HEK293 (cell line): ENCODE results near the gene CD47.

ENCODE experiments used
- CTCF ChIA-PET: fragments of 350-600 bp; formaldehyde crosslinking; extraction: SDS; loops from one replicate; lab custom pipeline; 2021; ENCODE audit warnings: antibody characterized with exemption; lab: Yijun Ruan, JAX
- POLR2A ChIA-PET: fragments of 300-600 bp; formaldehyde crosslinking; extraction: SDS; loops from one replicate; lab custom pipeline; 2020; ENCODE audit warnings: antibody characterized with exemption, inconsistent platforms; lab: Yijun Ruan, JAX
- H3K27ac ChIP-seq: fragments of 200-500 bp; sonication (Bioruptor generic); 2 replicates; pipeline ENCODE4 v1.5.1; 2014; ENCODE audit warnings: low read depth, low read length, control low read depth, inconsistent platforms; ENCODE audit errors: extremely low read depth
- H3K36me3 ChIP-seq, 2 experiments: fragments of 200-500 bp in 1 of 2; sonication (Bioruptor generic) in 1 of 2; 1 replicate in 1 of 2; 2 replicates in 1 of 2; pipeline ENCODE4 v1.5.1; 2014 to 2017; ENCODE audit warnings: inconsistent platforms in 2 of 2, low read length in 2 of 2; ENCODE audit not compliant: control insufficient read depth in 2 of 2, insufficient read depth in 1 of 2
- H3K4me1 ChIP-seq: fragments of 200-500 bp; sonication (Bioruptor generic); 2 replicates; pipeline ENCODE4 v1.5.1; 2014; ENCODE audit warnings: mild to moderate bottlenecking, low read length, inconsistent platforms; ENCODE audit not compliant: control insufficient read depth, insufficient read depth
- H3K4me3 ChIP-seq: 2 replicates; pipeline ENCODE4 v1.5.1; 2011; ENCODE audit warnings: low read depth, mild to moderate bottlenecking, control low read depth, low read length, moderate library complexity
- H3K9me3 ChIP-seq: fragments of 200-500 bp; sonication (Bioruptor generic); 2 replicates; pipeline ENCODE4 v1.5.1; 2014; ENCODE audit warnings: low read depth, low read length, inconsistent platforms; ENCODE audit not compliant: control insufficient read depth, insufficient read depth
- GLI2 ChIP-seq: fragments of 450-650 bp; formaldehyde crosslinking; IDR thresholded peaks from 2 replicates; pipeline ENCODE4; 2017; ENCODE audit warnings: missing biosample characterization, missing genetic modification characterization, low read depth, borderline replicate concordance
- HOXD13 ChIP-seq: sonication (generic); formaldehyde crosslinking; IDR thresholded peaks from 2 replicates; pipeline ENCODE4 v1.8.0; 2022; ENCODE audit warnings: missing genetic modification reagents, borderline replicate concordance
- IKZF3 ChIP-seq: fragments of 450-650 bp; IDR thresholded peaks from 2 replicates; pipeline ENCODE4 v1.5.0; 2018; ENCODE audit warnings: missing biosample characterization, mild to moderate bottlenecking, missing genetic modification characterization, moderate library complexity
- PBX3 ChIP-seq: sonication (generic); formaldehyde crosslinking; IDR thresholded peaks from 2 replicates; pipeline ENCODE4 v1.8.1; 2022; ENCODE audit warnings: mild to moderate bottlenecking, moderate library complexity, missing genetic modification reagents
- PRDM4 ChIP-seq: fragments of 450-650 bp; formaldehyde crosslinking; IDR thresholded peaks from 2 replicates; pipeline ENCODE4 v1.5.1; 2017; ENCODE audit warnings: missing biosample characterization, missing genetic modification characterization
- REST ChIP-seq: fragments of 450-650 bp; formaldehyde crosslinking; IDR thresholded peaks from 2 replicates; pipeline ENCODE4 v1.5.1; 2016; ENCODE audit warnings: missing biosample characterization, missing genetic modification characterization
- TSHZ1 ChIP-seq: fragments of 450-650 bp; formaldehyde crosslinking; IDR thresholded peaks from 2 replicates; pipeline ENCODE4 v1.5.1; 2016; ENCODE audit warnings: missing biosample characterization, missing genetic modification characterization, borderline replicate concordance
- ZBTB20 ChIP-seq: fragments of 450-650 bp; formaldehyde crosslinking; IDR thresholded peaks from 2 replicates; pipeline ENCODE4 v1.5.1; 2016; ENCODE audit warnings: missing biosample characterization, missing genetic modification characterization
- ZNF114 ChIP-seq: fragments of 450-650 bp; formaldehyde crosslinking; IDR thresholded peaks from 2 replicates; pipeline ENCODE4 v1.5.0; 2017; ENCODE audit warnings: missing biosample characterization, missing genetic modification characterization
- ZNF157 ChIP-seq: fragments of 450-650 bp; formaldehyde crosslinking; IDR thresholded peaks from 2 replicates; pipeline ENCODE4 v1.5.1; 2016; ENCODE audit warnings: missing biosample characterization, missing genetic modification characterization
- ZNF174 ChIP-seq: fragments of 450-650 bp; formaldehyde crosslinking; IDR thresholded peaks from 2 replicates; pipeline ENCODE4 v1.5.0; 2017; ENCODE audit warnings: missing biosample characterization, mild to moderate bottlenecking, missing genetic modification characterization
- ZNF202 ChIP-seq: fragments of 450-650 bp; formaldehyde crosslinking; IDR thresholded peaks from 2 replicates; pipeline ENCODE4 v1.5.1; 2016; ENCODE audit warnings: missing biosample characterization, missing genetic modification characterization, borderline replicate concordance
- ZNF24 ChIP-seq: fragments of 450-650 bp; formaldehyde crosslinking; IDR thresholded peaks from 2 replicates; pipeline ENCODE4 v1.5.1; 2016; ENCODE audit warnings: missing biosample characterization, missing genetic modification characterization
- ZNF26 ChIP-seq: fragments of 450-650 bp; formaldehyde crosslinking; IDR thresholded peaks from 2 replicates; pipeline ENCODE4 v1.5.1; 2016; ENCODE audit warnings: missing biosample characterization, missing genetic modification characterization
- ZNF391 ChIP-seq: fragments of 450-650 bp; formaldehyde crosslinking; IDR thresholded peaks from 2 replicates; pipeline ENCODE4 v1.5.1; 2016; ENCODE audit warnings: low read depth, missing biosample characterization, missing genetic modification characterization, borderline replicate concordance
- ZNF501 ChIP-seq: fragments of 450-650 bp; formaldehyde crosslinking; IDR thresholded peaks from 2 replicates; pipeline ENCODE4 v1.5.1; 2016; ENCODE audit warnings: missing biosample characterization, missing genetic modification characterization
- ZNF529 ChIP-seq: fragments of 450-650 bp; formaldehyde crosslinking; IDR thresholded peaks from 2 replicates; pipeline ENCODE4 v1.5.1; 2017; ENCODE audit warnings: missing genetic modification characterization, missing biosample characterization; ENCODE audit not compliant: insufficient replicate concordance
- ZNF549 ChIP-seq: fragments of 450-650 bp; IDR thresholded peaks from 2 replicates; pipeline ENCODE4 v1.5.1; 2018; ENCODE audit warnings: missing biosample characterization, missing genetic modification characterization, mild to moderate bottlenecking, inconsistent platforms, moderate library complexity
- ZNF626 ChIP-seq: fragments of 450-650 bp; sonication (Bioruptor Pico); formaldehyde crosslinking; IDR thresholded peaks from 2 replicates; pipeline ENCODE4 v1.5.1; 2018; ENCODE audit warnings: missing biosample characterization, missing genetic modification characterization, inconsistent platforms
- ZNF792 ChIP-seq: fragments of 450-650 bp; formaldehyde crosslinking; IDR thresholded peaks from 2 replicates; pipeline ENCODE4 v1.5.1; 2016; ENCODE audit warnings: missing biosample characterization, missing genetic modification characterization

Gene CD47

GRCh38 chr3:108012304-108012703 is 78.5 kb downstream of the CD47 start:
- no peak overlapping the region for H3K4me3 ChIP-seq
- TF ChIP-seq ZNF391 (no peak), IKZF3 (no peak), REST (no peak), PBX3 (CRISPR knock-in tag) (no peak), ZNF792 (no peak), ZNF529 (no peak), GLI2 (no peak), HOXD13 (CRISPR knock-in tag) (no peak), TSHZ1 (tag by site-specific recombination) (no peak), ZNF202 (tag by site-specific recombination) (no peak), ZNF549 (tag by site-specific recombination) (no peak), ZNF157 (tag by site-specific recombination) (no peak), ZNF626 (tag by site-specific recombination) (no peak), ZNF26 (no peak), PRDM4 (no peak), ZNF24 (tag by site-specific recombination) (no peak), ZNF114 (tag by site-specific recombination) (no peak), ZNF174 (tag by site-specific recombination) (no peak), ZBTB20 (tag by site-specific recombination) (no peak), ZNF501 (no peak)
- H3K4me1 ChIP-seq: no peaks in the 10 kb centered on the region
- H3K27ac ChIP-seq: no peak overlapping the region
- CTCF ChIA-PET: interaction anchor here (0.6 kb wide), 1 partner anchor 142 kb away, joined by 3 read pairs; no protein-coding TSS in a partner anchor
- H3K36me3 ChIP-seq: no peaks in the 10 kb centered on the region
- POLR2A ChIA-PET: no interaction called here
- H3K9me3 ChIP-seq: no peaks in the 10 kb centered on the region
